AG10803 (cell line): ENCODE measurements around the gene FAM20A.

Source experiments
- DNase-seq: peaks from one replicate; pipeline ENCODE4 v3.0.0; 2010; ENCODE audit warnings: low read depth
- H3K4me3 ChIP-seq: 2 replicates; pipeline ENCODE4 v1.5.1; 2011; ENCODE audit warnings: mild to moderate bottlenecking, low read length, control low read depth
- TF ChIP-seq, protein P1 (sequence below): conservative IDR thresholded peaks from 2 replicates; pipeline ENCODE4 v1.5.1; 2011; ENCODE audit warnings: mild to moderate bottlenecking, low read length, control low read depth, inconsistent platforms

FAM20A gene

GRCh38 chr17:68581863-68582645 lies 19.1 kb downstream of the FAM20A start:
- no peak for DNase-seq
- H3K4me3 ChIP-seq: no peak overlapping the region
- TF ChIP-seq, protein P1, sequence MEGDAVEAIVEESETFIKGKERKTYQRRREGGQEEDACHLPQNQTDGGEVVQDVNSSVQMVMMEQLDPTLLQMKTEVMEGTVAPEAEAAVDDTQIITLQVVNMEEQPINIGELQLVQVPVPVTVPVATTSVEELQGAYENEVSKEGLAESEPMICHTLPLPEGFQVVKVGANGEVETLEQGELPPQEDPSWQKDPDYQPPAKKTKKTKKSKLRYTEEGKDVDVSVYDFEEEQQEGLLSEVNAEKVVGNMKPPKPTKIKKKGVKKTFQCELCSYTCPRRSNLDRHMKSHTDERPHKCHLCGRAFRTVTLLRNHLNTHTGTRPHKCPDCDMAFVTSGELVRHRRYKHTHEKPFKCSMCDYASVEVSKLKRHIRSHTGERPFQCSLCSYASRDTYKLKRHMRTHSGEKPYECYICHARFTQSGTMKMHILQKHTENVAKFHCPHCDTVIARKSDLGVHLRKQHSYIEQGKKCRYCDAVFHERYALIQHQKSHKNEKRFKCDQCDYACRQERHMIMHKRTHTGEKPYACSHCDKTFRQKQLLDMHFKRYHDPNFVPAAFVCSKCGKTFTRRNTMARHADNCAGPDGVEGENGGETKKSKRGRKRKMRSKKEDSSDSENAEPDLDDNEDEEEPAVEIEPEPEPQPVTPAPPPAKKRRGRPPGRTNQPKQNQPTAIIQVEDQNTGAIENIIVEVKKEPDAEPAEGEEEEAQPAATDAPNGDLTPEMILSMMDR: no peak

DNA sequence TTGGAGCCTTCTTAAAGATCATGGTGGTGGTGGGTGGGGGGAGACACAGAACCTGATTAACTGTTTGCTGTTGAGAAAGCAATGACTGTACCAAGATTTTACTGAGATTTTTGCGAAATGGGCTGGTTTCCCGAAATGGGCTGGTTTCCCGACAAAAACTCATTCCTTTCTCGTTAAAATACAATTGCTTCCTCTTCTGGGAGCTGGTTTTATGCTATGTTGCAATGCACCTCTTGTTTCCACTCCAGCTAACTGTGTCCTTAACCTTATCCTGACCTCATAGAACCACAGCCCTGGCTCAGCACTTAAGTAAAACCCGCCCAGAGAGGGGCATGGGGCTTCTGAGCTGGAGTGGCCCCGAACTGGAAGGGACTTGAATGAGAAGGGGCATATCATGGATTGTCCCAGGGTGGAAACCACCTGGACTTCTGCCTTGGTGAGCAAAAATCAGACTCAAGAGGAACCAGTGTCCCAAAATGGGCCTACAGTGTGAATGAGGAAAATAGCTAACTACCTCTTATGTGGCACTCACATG lies 20.9 kb downstream of the FAM20A start:
- TF ChIP-seq, protein P1: no peak
- peak; percentile 93 for DNase-seq

GRCh38 chr17:68579194-68579927 lies 21.8 kb downstream of the FAM20A start:
- TF ChIP-seq, protein P1: no peak
- no peak for DNase-seq
- H3K4me3 ChIP-seq: no peak overlapping the region

More for the DNA sequence above, 20.9 kb downstream of the FAM20A start:
- no peak overlapping the region for H3K4me3 ChIP-seq

- DNase-seq: peak; percentile 40
- TF ChIP-seq, protein P1: no peak
- no peak overlapping the region for H3K4me3 ChIP-seq
Measured at GRCh38 chr17:68578236-68578635, 22.9 kb downstream of the FAM20A start.

GRCh38 chr17:68577497-68577821 lies 23.7 kb downstream of the FAM20A start:
- no peak overlapping the region for H3K4me3 ChIP-seq
- DNase-seq: no peak
- TF ChIP-seq, protein P1: no peak

DNA sequence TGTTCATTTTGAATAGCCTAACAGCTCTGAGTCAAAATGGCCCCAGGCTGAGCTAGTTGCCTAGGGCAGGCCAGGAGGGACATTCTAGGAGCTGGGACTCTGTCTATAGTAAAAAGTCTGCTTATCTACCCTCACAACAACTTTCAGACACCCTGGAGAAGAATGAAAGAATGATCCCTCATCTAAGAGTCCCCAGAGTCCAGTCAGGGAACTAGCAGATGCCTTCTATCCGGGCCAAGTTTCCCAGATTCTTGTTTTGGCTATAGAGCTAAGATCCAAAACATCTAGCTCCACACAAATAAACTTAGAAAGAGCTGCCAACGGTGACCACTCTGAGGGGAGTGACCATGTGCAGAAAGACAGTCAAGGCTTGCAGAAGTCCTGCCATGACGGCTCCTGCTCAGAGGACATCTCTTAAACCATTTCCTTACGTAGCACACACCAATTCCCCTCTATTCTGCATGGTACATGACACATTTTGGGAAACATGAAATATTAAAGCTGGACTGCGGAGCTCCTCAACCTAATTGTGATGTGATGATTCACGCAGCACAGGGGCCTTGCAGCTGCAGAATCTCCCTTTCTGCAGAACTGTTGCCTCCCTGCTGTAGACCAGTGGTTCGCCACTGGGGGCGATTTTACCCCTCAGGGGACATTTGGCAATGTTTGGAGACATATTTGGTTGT lies 24.2 kb downstream of the FAM20A start:
- DNase-seq: peak; percentile 91
- TF ChIP-seq, protein P1: peak; percentile 60

More for the DNA sequence above, 24.2 kb downstream of the FAM20A start:
- H3K4me3 ChIP-seq: no peak overlapping the region
